HG02973 (cell line): ENCODE data around the gene JOSD1.

Source experiments
- ATAC-seq: cut with Tn5 transposase; IDR thresholded peaks from one replicate; pipeline ENCODE4 v1.9.1; 2021; ENCODE audit warnings: moderate library complexity; ENCODE audit not compliant: unreplicated experiment

The JOSD1 gene

DNA sequence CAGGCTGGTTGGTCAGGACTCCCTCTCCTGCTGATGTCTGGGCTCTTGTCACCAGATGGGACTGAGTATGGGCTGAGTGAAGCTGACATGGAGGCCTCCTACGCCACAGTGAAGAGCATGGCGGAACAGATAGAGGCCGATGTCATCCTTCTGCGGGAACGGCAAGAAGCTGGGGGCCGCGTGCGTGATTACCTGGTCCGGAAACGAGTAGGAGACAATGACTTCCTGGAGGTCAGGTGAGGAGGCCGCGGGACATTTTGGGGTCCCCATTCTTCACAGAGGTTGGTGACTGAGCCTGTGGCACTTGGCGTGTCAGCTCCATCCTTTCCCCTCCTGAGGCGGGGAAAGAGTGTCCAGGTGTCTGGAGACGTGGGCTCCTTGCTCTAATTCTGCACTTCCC, 15.1 kb upstream of the JOSD1 start:
- ATAC-seq: no peak

- ATAC-seq: no peak
These were observed 14.5 kb upstream of the JOSD1 start for GRCh38 chr22:38715176-38715764.

GRCh38 chr22:38713921-38714320, 13.2 kb upstream of the JOSD1 start:
- no peak for ATAC-seq

DNA sequence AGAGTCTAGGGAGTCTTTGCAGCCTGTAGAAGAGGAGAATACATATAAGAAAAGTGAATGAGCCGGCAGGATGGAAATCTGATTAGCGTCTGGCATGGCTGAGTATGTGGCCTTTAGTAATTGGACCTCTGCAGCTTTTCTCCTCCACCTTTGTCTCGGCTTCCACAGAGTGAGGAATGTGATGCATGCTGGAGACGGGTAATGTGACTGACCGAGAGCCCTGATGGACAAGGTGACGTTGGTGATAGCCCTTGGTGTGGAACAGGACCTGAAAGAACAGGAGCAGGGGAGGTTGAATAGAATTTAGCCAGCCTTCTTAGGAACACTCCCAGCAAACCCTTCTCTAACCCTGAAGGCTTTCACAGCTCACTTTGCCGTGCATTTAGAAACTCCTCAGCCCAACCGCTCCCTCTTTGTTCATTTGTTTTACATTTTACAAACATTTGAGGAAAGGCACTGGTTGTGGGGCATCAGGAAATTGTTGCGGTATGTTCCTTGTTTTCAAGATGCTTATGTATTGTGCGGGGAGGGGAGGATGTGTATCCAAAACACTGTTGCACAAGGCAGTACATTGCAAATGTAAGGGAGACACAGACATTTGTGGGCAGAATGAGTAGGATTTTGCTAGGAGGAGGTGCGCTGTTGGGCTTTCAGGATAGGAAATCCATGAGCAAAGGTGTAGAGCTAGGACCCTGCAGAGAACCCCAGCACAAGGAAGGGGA, 11.9 kb upstream of the JOSD1 start:
- no peak for ATAC-seq

DNA sequence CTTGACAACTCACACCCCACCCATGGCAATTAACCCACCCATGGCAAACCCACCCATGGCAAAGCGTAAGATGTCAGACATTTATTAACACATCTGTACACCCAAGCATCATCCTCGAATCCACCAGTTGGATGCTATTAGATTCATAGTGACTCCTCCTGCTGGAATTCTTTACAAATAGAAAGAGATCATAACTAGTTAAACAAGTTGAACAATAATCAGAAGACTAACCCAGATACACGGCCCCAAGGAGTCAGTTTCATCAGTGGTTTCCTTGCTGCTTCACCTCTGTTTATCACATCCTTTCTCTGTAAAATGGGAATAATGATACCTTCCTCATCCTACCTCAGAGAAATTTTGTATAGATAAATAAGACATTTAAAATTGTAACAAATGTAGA, 10.1 kb upstream of the JOSD1 start:
- no peak for ATAC-seq

GRCh38 chr22:38710351-38710750, 9.6 kb upstream of the JOSD1 start:
- ATAC-seq: no peak

DNA sequence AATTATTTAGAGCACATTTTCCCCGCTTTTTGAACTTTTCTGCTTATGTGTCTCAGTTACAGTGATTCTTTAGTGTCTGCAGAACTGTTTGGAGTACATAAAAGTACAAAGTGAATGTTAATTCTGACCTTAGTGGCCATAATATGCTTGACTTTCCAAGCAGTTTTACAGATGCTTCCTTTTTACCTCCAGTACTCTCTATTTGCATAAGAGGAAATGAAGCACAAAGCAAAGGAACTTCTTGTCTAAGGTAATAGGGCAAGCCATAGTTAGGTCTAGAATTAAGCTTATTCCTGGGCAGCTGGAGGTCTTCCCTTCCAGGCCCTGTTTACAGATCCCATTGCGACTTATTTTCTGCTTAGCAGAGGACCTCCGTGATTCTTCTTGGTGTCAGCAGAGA, 8.6 kb upstream of the JOSD1 start:
- no peak for ATAC-seq

- no peak for ATAC-seq
These were observed 7.2 kb upstream of the JOSD1 start for GRCh38 chr22:38707984-38708383.

- no peak for ATAC-seq
These were observed 6.6 kb upstream of the JOSD1 start for GRCh38 chr22:38707346-38707745.

- ATAC-seq: no peak
These were observed 6.1 kb upstream of the JOSD1 start for GRCh38 chr22:38706901-38707195.

DNA sequence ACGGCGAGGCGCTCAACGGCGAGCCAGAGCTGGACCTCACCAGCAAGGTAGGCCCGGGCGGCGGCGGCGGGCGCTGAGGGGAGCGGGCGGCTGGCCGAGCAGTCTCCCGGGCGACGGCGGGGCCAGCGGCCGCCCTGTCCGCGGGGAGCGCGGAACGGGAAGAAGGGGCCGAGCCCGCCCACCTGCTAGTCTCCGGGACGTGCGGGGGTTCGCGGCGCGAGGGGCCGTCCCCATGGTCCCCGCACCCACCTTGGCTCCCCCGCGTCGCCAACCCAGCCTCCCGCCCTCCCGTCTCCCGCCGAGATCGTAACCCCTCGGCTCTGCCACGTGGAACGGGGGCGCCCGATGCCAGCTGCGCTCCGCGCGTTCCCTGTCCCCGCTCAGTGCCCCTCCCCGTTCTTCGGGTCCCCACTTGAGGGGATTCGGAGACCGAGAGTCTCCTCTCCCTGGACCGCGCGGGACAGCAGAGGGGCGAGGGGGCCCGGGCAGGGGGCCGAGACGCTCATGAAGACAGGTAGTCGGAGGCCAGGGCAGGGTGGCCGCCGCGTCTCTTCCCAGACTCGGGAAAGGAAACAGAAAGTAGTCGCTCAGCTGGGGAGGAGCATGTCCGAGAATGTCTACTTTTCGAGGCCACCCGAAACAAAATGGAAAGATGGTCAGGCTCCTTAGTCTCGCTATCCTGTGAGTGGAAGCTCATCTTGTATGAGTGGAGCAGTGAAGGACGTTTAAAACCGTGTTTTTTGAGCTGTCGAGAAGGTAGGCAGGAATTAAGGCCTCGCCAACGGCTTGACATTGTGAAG, 5.6 kb upstream of the JOSD1 start:
- ATAC-seq: peak; percentile 6

DNA sequence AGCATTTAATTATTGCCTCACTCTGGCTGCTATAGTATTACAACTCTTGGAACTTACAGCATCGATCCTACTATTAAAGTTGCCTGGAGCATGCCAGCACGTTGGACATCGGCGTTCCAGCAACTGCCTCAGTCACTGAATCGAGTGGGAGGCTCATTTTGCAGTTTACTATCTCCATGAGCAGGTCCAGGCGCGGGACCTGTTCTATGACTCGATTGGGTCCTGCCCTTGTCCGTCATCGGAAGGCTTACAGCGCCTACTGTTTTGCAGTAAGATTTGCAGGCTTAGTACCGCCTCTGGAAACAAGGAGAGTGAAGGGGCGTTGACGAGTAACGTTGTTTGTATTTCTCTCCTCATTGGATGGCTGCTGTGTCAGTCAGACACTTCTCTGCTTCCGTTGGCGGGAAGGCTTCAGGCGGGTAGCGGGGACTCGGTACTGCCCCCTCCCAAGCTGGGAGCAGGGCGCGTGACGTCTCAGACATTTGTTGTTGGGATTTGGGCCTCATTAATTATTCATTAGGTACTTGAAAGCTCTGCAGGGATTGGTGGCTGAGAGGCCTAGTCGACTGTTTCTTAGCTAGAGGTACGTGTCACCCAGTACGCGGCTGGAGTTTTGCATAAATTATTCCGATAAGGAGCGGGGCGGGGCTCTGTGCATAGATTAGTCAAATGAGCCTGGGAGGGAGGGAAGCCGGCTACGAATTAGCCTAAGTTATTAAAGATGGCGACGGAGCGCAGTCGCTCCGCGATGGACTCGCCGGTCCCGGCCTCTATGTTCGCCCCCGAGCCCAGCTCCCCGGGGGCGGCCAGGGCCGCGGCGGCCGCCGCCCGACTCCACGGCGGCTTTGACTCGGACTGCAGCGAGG, 4.7 kb upstream of the JOSD1 start, which contains the start of gene GTPBP1:
GTPBP1 (plus strand) TSS at position 710 of the 866 bp plus-strand sequence; CDS start at position 722, 12 bp downstream.
- ATAC-seq: peak; percentile 57

GRCh38 chr22:38704654-38705234, 4.0 kb upstream of the JOSD1 start:
- no peak for ATAC-seq

GRCh38 chr22:38700270-38700788, 414 bp downstream of the JOSD1 start:
- no peak for ATAC-seq

- ATAC-seq: no peak
These were observed 959 bp downstream of the JOSD1 start for GRCh38 chr22:38699784-38700183.

GRCh38 chr22:38699143-38699542, 1.6 kb downstream of the JOSD1 start:
- ATAC-seq: no peak

GRCh38 chr22:38698407-38699094, 2.2 kb downstream of the JOSD1 start:
- no peak for ATAC-seq

DNA sequence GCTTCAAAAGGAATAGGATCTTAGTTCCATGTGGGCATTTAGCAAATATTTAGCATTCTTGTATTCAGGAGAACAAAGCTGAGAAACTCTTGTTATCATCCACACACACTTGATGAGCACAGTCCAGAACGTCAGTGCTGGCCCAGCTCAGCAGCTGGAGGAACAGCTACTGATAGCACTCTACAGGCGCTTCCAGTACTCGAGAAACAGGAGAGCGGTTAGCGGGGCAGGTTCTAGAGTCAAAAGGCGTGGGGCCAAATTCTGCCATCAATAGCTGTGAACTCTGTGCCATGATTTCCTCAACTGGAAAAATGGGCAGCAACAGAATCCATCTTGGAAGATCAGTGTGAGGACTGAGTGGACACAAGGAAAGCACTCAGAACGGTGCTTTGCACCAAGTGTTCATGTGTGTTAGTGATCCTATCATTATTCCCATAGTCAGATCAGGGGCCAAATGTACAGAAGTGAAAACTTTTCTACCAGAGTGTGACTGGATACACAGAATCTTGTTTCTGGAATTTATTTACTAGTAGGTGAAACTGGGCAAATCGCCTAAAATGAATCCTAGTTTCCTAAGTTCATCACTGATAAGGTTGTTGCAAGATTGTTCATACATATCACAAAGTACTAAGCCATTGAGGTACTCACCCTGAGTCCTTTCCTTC, 3.2 kb downstream of the JOSD1 start:
- no peak for ATAC-seq

DNA sequence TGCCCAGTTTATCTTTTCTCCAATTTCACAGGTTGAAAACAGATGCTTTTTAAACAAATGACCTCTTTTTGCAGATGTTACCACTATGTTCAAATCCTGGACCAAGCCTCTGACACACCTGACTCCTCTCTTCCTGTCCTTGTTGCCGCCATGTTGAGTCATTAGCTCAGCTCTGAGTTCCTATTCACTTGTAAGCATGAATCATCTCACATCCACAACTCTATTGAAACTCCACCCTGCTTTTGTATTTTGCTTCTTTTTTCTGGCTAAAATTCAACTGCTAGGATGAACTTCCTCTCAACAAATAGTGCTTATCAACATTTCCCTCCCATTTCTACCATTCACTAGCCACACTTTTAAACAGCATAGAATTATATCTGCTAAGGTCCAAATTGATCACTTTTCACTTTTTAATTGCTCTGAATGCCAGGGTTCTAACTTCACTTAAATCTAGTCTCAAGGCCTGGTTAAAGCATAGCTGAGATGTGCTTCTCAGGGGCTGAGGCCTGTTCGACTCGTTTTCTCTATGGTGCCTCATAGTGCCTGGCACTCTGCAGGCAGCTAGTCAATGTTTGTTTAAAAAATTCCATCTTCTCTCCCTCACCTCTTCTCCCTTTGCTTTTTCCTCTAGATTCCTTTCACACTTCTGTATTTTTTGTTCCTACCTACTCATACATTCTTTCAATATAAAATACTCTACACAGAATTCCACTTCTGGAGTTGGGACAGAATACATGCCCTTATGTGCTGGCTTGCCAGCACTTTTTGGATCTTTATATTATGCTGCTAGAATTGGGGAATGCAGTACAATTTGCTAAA, 3.9 kb downstream of the JOSD1 start:
- ATAC-seq: no peak
